Muscle layer of duodenum (tissue), 2 donors: ENCODE measurements around the gene GPR26.
"Not testable (repeated sequence)": the region's sequence is repeated elsewhere in the genome, so short reads cannot be mapped to it uniquely, and the experiment has no call there.

Source experiments
- H3K27ac ChIP-seq: one replicate; pipeline ENCODE4 v1.7.0; 2013; ENCODE audit warnings: mild to moderate bottlenecking, low read length
- H3K27me3 ChIP-seq: one replicate; pipeline ENCODE4 v1.7.0; 2013; ENCODE audit warnings: low read depth, mild to moderate bottlenecking, control low read depth, low read length
- H3K36me3 ChIP-seq, 2 donors: one replicate each; pipeline ENCODE4 v1.7.0; 2013; ENCODE audit warnings: low read length in 2 of 2, control low read depth in 1 of 2, mild to moderate bottlenecking in 1 of 2; ENCODE audit not compliant: insufficient read depth in 2 of 2, control insufficient read depth in 1 of 2
- H3K4me1 ChIP-seq, 2 donors: one replicate each; pipeline ENCODE4 v1.7.0; 2013; ENCODE audit warnings: low read length in 2 of 2, mild to moderate bottlenecking in 2 of 2, control low read depth in 1 of 2, moderate library complexity in 1 of 2; ENCODE audit not compliant: insufficient read depth in 2 of 2, control insufficient read depth in 1 of 2
- H3K4me3 ChIP-seq, 2 donors: one replicate each; pipeline ENCODE4 v1.7.0; 2013; ENCODE audit warnings: low read length in 2 of 2, low read depth in 1 of 2, mild to moderate bottlenecking in 1 of 2
- H3K9me3 ChIP-seq, 2 donors: one replicate each; pipeline ENCODE4 v1.7.0; 2013; ENCODE audit warnings: low read length in 2 of 2, control low read depth in 1 of 2, mild to moderate bottlenecking in 1 of 2; ENCODE audit not compliant: control insufficient read depth in 1 of 2
- donor health status: healthy.

Gene GPR26

GRCh38 chr10:123718544-123719060 is 52.4 kb downstream of the GPR26 start:
- H3K27ac ChIP-seq: no peak overlapping the region
- no peaks in the 10 kb centered on the region for H3K4me1 ChIP-seq
- H3K36me3 ChIP-seq: peaks cover 0 to 5% of the 10 kb centered on the region in 2 donors
- H3K27me3 ChIP-seq: no peaks in the 10 kb centered on the region
- no peak overlapping the region for H3K4me3 ChIP-seq
- peaks cover 0 to 5% of the 10 kb centered on the region in 2 donors for H3K9me3 ChIP-seq

GRCh38 chr10:123720536-123720935 is 54.4 kb downstream of the GPR26 start:
- no peak overlapping the region for H3K4me3 ChIP-seq
- H3K36me3 ChIP-seq: peaks cover 0 to 5% of the 10 kb centered on the region in 2 donors
- peaks cover 0 to 5% of the 10 kb centered on the region in 2 donors for H3K9me3 ChIP-seq
- no peaks in the 10 kb centered on the region for H3K27me3 ChIP-seq
- H3K4me1 ChIP-seq: no peaks in the 10 kb centered on the region
- no peak overlapping the region for H3K27ac ChIP-seq

- peaks cover 0 to 5% of the 10 kb centered on the region in 2 donors for H3K9me3 ChIP-seq
- H3K36me3 ChIP-seq: peaks cover 0 to 5% of the 10 kb centered on the region in 2 donors
- no peaks in the 10 kb centered on the region for H3K27me3 ChIP-seq
- no peaks in the 10 kb centered on the region for H3K4me1 ChIP-seq
- H3K27ac ChIP-seq: no peak overlapping the region
- H3K4me3 ChIP-seq: no peak overlapping the region
Measured at GRCh38 chr10:123721441-123722049, 55.4 kb downstream of the GPR26 start.

- Histone ChIP-seq H3K27me3 (no peaks in the 10 kb centered on the region), H3K4me3 (no peak overlapping the region), H3K4me1 (no peaks in the 10 kb centered on the region), H3K9me3 (peaks cover 0 to 5% of the 10 kb centered on the region in 2 donors), H3K36me3 (peaks cover 0 to 5% of the 10 kb centered on the region in 2 donors), H3K27ac (no peak overlapping the region)
Measured at GRCh38 chr10:123722351-123722750, 56.2 kb downstream of the GPR26 start.

GRCh38 chr10:123724747-123725146 is 58.6 kb downstream of the GPR26 start:
- Histone ChIP-seq H3K9me3 (no peaks in the 10 kb centered on the region), H3K27ac (no peak overlapping the region), H3K36me3 (no peaks in the 10 kb centered on the region), H3K4me1 (no peaks in the 10 kb centered on the region), H3K27me3 (no peaks in the 10 kb centered on the region), H3K4me3 (no peak overlapping the region)

- Histone ChIP-seq H3K9me3 (no peaks in the 10 kb centered on the region), H3K4me3 (no peak overlapping the region), H3K27me3 (no peaks in the 10 kb centered on the region), H3K27ac (no peak overlapping the region), H3K4me1 (no peaks in the 10 kb centered on the region), H3K36me3 (no peaks in the 10 kb centered on the region)
Measured at GRCh38 chr10:123726381-123726780, 60.2 kb downstream of the GPR26 start.

GRCh38 chr10:123726836-123727235 is 60.7 kb downstream of the GPR26 start:
- Histone ChIP-seq H3K9me3 (no peaks in the 10 kb centered on the region), H3K4me1 (no peaks in the 10 kb centered on the region), H3K4me3 (no peak overlapping the region), H3K27me3 (no peaks in the 10 kb centered on the region), H3K36me3 (no peaks in the 10 kb centered on the region), H3K27ac (no peak overlapping the region)

GRCh38 chr10:123729523-123729922 is 63.4 kb downstream of the GPR26 start:
- H3K4me3 ChIP-seq: no peak overlapping the region
- H3K4me1 ChIP-seq: no peaks in the 10 kb centered on the region
- no peaks in the 10 kb centered on the region for H3K36me3 ChIP-seq
- peaks cover 0 to under 1% of the 10 kb centered on the region in 2 donors for H3K9me3 ChIP-seq
- H3K27ac ChIP-seq: no peak overlapping the region
- H3K27me3 ChIP-seq: no peaks in the 10 kb centered on the region

GRCh38 chr10:123736917-123737316 is 70.8 kb downstream of the GPR26 start:
- not testable (repeated sequence) for H3K4me3 ChIP-seq, H3K4me1 ChIP-seq, H3K9me3 ChIP-seq, H3K27ac ChIP-seq, H3K27me3 ChIP-seq, H3K36me3 ChIP-seq

- Histone ChIP-seq H3K4me1 (peaks cover 0 to 18% of the 10 kb centered on the region in 2 donors), H3K27ac (no peak overlapping the region), H3K9me3 (no peaks in the 10 kb centered on the region), H3K4me3 (no peak overlapping the region), H3K36me3 (no peaks in the 10 kb centered on the region), H3K27me3 (no peaks in the 10 kb centered on the region)
Measured at GRCh38 chr10:123741146-123741545, 75.0 kb downstream of the GPR26 start.

GRCh38 chr10:123741711-123742110 is 75.6 kb downstream of the GPR26 start:
- Histone ChIP-seq H3K27ac (no peak overlapping the region), H3K27me3 (no peaks in the 10 kb centered on the region), H3K36me3 (no peaks in the 10 kb centered on the region), H3K9me3 (no peaks in the 10 kb centered on the region), H3K4me1 (peaks cover 0 to 23% of the 10 kb centered on the region in 2 donors), H3K4me3 (no peak overlapping the region)
